IPS DF 6.9 (cell line): Measurements from ENCODE around the gene ZNF544.

Experiments
- DNase-seq: peaks from one replicate; pipeline ENCODE4 v3.0.0-alpha.2; 2013; ENCODE audit warnings: low read depth, low spot score
- H3K27ac ChIP-seq: one replicate; pipeline ENCODE4 v1.5.1; 2013; ENCODE audit warnings: low read length, control low read depth
- H3K27me3 ChIP-seq: 2 replicates; pipeline ENCODE4 v1.6.1; 2013; ENCODE audit warnings: mild to moderate bottlenecking, low read length; ENCODE audit not compliant: control insufficient read depth, insufficient read depth
- H3K36me3 ChIP-seq: 2 replicates; pipeline ENCODE4 v1.6.1; 2013; ENCODE audit warnings: low read length; ENCODE audit not compliant: control insufficient read depth, insufficient read depth
- H3K4me1 ChIP-seq: 2 replicates; pipeline ENCODE4 v1.6.1; 2013; ENCODE audit warnings: low read length; ENCODE audit not compliant: control insufficient read depth, insufficient read depth
- H3K4me3 ChIP-seq: 2 replicates; pipeline ENCODE4 v1.5.1; 2013; ENCODE audit warnings: mild to moderate bottlenecking, low read length
- H3K9me3 ChIP-seq: 2 replicates; pipeline ENCODE4 v1.6.1; 2013; ENCODE audit warnings: low read length, inconsistent platforms; ENCODE audit not compliant: control insufficient read depth, insufficient read depth
- WGBS: extraction: QIAGEN DNeasy Blood & Tissue Kit; methylation state at CpG from one replicate; pipeline ENCODE4 v1.1.7; 2013; ENCODE audit warnings: mixed read lengths, missing lambda C conversion rate; ENCODE audit not compliant: insufficient read length, insufficient coverage; 5-methylcytosine and 5-hydroxymethylcytosine counted together

ZNF544 gene

DNA sequence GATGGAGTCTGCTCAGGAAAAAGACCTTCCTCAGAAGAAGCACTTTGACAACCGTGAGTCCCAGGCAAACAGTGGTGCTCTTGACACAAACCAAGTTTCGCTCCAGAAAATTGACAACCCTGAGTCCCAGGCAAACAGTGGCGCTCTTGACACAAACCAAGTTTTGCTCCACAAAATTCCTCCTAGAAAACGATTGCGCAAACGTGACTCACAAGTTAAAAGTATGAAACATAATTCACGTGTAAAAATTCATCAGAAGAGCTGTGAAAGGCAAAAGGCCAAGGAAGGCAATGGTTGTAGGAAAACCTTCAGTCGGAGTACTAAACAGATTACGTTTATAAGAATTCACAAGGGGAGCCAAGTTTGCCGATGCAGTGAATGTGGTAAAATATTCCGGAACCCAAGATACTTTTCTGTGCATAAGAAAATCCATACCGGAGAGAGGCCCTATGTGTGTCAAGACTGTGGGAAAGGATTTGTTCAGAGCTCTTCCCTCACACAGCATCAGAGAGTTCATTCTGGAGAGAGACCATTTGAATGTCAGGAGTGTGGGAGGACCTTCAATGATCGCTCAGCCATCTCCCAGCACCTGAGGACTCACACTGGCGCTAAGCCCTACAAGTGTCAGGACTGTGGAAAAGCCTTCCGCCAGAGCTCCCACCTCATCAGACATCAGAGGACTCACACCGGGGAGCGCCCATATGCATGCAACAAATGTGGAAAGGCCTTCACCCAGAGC is 16.2 kb upstream of the ZNF544 start:
- WGBS = no CpG with 5 or more reads among the region's 17 CpGs
- H3K27me3 ChIP-seq = no peaks in the 10 kb centered on the region
- H3K4me1 ChIP-seq = no peaks in the 10 kb centered on the region
- no peak overlapping the region for H3K27ac ChIP-seq
- H3K4me3 ChIP-seq = no peak overlapping the region
- H3K9me3 ChIP-seq = no peaks in the 10 kb centered on the region; the same call in 1 of the 2 replicates
- DNase-seq = no peak
- peaks cover 41% of the 10 kb centered on the region for H3K36me3 ChIP-seq

GRCh38 chr19:58213075-58213369 is 15.7 kb upstream of the ZNF544 start:
- no CpG with 5 or more reads among the region's 1 CpG for WGBS
- Histone ChIP-seq H3K4me1 (no peaks in the 10 kb centered on the region), H3K27ac (no peak overlapping the region), H3K9me3 (no peaks in the 10 kb centered on the region; the same call in 1 of the 2 replicates), H3K27me3 (no peaks in the 10 kb centered on the region), H3K4me3 (no peak overlapping the region), H3K36me3 (peaks cover 36% of the 10 kb centered on the region)
- DNase-seq = no peak

DNA sequence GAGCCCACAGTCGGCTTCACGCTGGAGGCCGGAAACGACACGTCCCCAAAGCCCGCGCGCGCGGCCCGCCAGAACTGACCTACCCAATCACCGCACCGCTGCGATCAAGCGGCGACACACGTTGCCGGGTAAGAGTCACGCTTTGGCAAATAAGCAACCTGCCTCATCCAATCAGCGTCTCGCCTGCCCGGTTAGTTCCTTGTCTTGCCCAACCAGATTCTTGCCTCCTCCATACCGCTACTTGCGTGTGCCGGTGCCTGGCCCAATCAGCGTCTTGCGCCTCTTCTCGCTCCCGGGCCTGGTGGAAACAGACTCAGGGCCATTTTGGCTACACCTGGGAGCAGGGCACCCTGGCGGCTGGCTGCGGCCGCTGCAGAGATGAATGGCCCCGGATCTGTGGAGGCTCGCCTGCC is 11.6 kb upstream of the ZNF544 start:
- no peak for DNase-seq
- Histone ChIP-seq H3K9me3 (no peaks in the 10 kb centered on the region; the same call in 1 of the 2 replicates), H3K4me1 (no peaks in the 10 kb centered on the region), H3K36me3 (peaks cover 12% of the 10 kb centered on the region), H3K4me3 (no peak overlapping the region), H3K27ac (no peak overlapping the region), H3K27me3 (no peaks in the 10 kb centered on the region)
- no CpG with 5 or more reads among the region's 34 CpGs for WGBS

- H3K9me3 ChIP-seq = no peaks in the 10 kb centered on the region; the same call in 1 of the 2 replicates
- no CpG with 5 or more reads among the region's 25 CpGs for WGBS
Measured at GRCh38 chr19:58217607-58218391, 10.9 kb upstream of the ZNF544 start.

GRCh38 chr19:58218899-58219298 is 9.8 kb upstream of the ZNF544 start:
- H3K4me1 ChIP-seq = no peaks in the 10 kb centered on the region
- no peaks in the 10 kb centered on the region for H3K9me3 ChIP-seq
- WGBS = no CpG with 5 or more reads among the region's 9 CpGs
- no peak for DNase-seq
- no peaks in the 10 kb centered on the region for H3K27me3 ChIP-seq
- 0 out of 2 replicates have a peak, but pooled peaks cover under 1% of the 10 kb centered on the region for H3K36me3 ChIP-seq
- H3K4me3 ChIP-seq = no peak overlapping the region
- H3K27ac ChIP-seq = no peak overlapping the region

More at GRCh38 chr19:58217607-58218391, 10.9 kb upstream of the ZNF544 start:
- Histone ChIP-seq H3K27me3 (no peaks in the 10 kb centered on the region), H3K27ac (no peak overlapping the region), H3K4me1 (no peaks in the 10 kb centered on the region), H3K4me3 (no peak overlapping the region), H3K36me3 (peaks cover 5% of the 10 kb centered on the region)
- DNase-seq = no peak

DNA sequence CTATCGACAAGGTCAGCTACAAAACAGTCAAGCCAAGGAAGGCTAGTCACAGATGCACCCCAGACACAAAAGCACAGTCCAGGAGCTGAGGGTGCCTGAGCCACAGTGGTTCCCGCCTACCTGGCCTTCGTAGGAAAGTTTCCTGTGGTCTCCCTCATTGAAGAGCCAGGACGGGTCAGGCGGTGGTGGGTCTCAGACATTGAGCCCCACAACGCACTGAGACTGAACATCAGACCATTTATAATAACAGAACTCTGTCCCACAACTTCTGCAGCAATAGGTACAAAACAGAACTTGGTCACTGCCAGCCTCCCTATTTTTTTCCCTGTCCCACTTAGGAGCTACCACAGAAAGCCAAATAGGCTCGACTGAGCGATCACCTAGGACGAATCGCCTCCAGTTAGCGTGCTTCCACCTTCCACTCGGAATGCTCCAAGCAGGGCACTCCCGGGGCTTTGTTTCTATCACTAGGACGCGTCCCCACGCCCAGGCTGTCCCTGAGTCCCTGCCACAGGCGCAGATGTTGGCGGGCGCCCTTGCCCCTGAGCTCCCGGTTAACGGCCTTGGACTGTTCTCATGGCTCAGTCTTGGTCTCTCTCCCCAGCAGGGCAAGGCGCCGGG is 640 bp upstream of the ZNF544 start:
- no peak for DNase-seq
- H3K36me3 ChIP-seq = peaks cover 18% of the 10 kb centered on the region
- H3K4me1 ChIP-seq = peaks cover 2% of the 10 kb centered on the region; the same call in 1 of the 2 replicates
- no peaks in the 10 kb centered on the region for H3K27me3 ChIP-seq
- no peak overlapping the region for H3K27ac ChIP-seq
- no CpG with 5 or more reads among the region's 23 CpGs for WGBS
- no peaks in the 10 kb centered on the region for H3K9me3 ChIP-seq
- peak overlapping the region; percentile 81 for H3K4me3 ChIP-seq

- Histone ChIP-seq H3K27ac (no peak overlapping the region), H3K36me3 (peaks cover 19% of the 10 kb centered on the region), H3K4me1 (peaks cover 2% of the 10 kb centered on the region; the same call in 1 of the 2 replicates), H3K27me3 (no peaks in the 10 kb centered on the region), H3K9me3 (no peaks in the 10 kb centered on the region), H3K4me3 (peak overlapping the region; percentile 81)
- DNase-seq = no peak
- WGBS = no CpG with 5 or more reads among the region's 13 CpGs
Measured at GRCh38 chr19:58229255-58229639, 533 bp downstream of the ZNF544 start.

DNA sequence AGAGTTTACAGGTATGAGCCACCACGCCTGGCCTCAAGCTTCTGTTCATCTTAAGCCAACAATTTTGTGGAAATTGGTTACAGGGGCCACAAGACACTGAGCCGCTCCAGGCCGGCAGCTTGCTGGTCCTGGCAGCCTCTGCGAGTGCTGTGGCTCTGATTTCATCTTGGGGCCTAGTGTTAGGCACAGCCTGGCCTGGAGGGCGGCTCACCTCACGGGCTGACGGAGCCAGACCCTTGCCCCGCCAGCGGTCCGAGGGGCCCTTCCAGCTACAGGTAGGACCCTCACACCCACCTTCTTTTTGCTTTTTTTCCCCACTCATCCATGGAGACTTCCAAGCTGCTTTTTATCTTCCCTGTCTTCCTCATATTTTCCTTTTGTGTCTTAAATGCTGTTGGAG is 8.6 kb downstream of the ZNF544 start:
- no peak overlapping the region for H3K4me3 ChIP-seq
- DNase-seq = no peak
- WGBS = no CpG with 5 or more reads among the region's 10 CpGs
- H3K4me1 ChIP-seq = no peaks in the 10 kb centered on the region
- no peaks in the 10 kb centered on the region for H3K27me3 ChIP-seq
- H3K9me3 ChIP-seq = no peaks in the 10 kb centered on the region
- H3K27ac ChIP-seq = no peak overlapping the region
- H3K36me3 ChIP-seq = peaks cover 23% of the 10 kb centered on the region

GRCh38 chr19:58243351-58243750 is 14.6 kb downstream of the ZNF544 start:
- no CpG with 5 or more reads among the region's 6 CpGs for WGBS
- H3K4me1 ChIP-seq = no peaks in the 10 kb centered on the region
- no peak overlapping the region for H3K4me3 ChIP-seq
- peaks cover 50% of the 10 kb centered on the region for H3K36me3 ChIP-seq
- H3K9me3 ChIP-seq = 0 out of 2 replicates have a peak, but pooled peaks cover 1% of the 10 kb centered on the region
- no peak for DNase-seq
- no peak overlapping the region for H3K27ac ChIP-seq
- H3K27me3 ChIP-seq = no peaks in the 10 kb centered on the region

GRCh38 chr19:58248886-58249285 is 20.2 kb downstream of the ZNF544 start:
- WGBS = no CpG with 5 or more reads among the region's 3 CpGs
- Histone ChIP-seq H3K4me1 (no peaks in the 10 kb centered on the region), H3K27ac (no peak overlapping the region), H3K9me3 (peaks cover 19% of the 10 kb centered on the region), H3K36me3 (peaks cover 72% of the 10 kb centered on the region), H3K4me3 (no peak overlapping the region), H3K27me3 (no peaks in the 10 kb centered on the region)
- DNase-seq = no peak
